ENCODE results near the gene BIRC3.

- TF ChIP-seq POLR2A (IDR thresholded peaks at IDR 0.05) (no peak), CTCF (IDR thresholded peaks at IDR 0.05) (no peak)
Measured at GRCh38 chr11:102317768-102318103, 452 bp downstream of the BIRC3 start.

Measured in testis (tissue), 2 donors.